Measurements from ENCODE around the gene KCNA5.

The KCNA5 gene

DNA sequence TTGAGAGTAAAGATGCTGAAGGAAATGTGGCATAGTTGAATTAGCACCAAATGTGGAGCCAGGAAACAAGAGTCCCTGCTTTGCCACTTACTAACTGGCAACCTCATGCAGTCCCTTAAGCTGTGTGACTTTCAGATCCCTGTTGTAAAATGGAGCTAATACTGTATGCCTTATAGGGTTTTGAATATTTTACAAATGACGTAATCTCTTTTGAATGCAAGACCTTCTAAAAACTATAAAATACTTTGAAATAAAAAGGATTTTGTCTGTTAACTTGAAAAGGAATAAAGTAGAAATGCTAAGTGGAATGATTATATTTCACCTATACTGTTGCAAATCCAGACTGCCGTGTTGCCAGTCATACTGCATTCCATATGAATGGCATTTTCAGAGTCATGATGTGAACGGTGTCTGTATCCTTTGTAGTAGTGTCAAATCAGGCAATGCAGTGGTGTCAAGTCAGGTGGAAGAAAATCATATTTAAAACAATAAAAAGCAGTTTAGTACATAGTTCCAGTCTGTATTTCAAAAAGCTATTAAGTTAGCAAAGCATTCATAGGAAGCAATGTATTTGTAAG is 21.3 kb downstream of the KCNA5 start:
- FAIRE-seq: no peak

DNA sequence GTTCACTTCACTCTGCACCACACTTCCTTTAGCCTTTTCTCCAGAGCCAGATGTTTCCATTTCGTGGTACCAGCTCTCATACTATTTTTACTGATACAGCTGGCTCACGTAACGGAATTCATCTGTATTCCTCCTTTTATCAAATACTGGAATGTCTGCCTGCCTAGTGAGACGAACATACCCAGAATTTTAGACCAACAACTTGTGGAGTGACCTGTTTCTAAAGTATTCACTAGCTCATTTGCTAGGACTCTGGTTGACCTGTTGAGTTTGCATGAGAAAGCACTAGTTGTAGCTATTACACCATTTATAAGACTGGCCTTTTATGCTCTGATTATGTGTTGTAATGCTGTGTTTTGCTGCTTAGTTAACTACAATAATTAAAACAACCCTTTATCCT is 22.6 kb downstream of the KCNA5 start:
- FAIRE-seq: no peak

DNA sequence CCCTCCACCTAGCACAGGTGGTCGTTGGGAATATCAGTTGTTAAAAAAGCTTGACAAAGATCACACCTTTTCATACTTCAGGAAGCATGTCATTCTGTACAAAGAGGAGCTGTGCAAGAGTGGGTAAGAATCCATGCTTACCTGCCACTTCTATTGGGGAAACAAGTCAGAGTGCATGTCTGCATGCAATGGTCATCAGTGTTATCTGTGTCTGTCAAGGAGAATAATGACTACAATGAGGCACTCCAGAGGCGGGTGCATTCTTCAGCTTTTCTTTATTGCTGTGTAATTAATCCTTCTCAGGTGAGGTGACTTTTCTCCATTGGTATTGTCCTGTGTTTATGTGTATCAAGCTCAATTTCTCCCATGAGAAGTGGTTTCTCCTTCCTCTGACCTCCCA is 24.4 kb downstream of the KCNA5 start:
- no peak for FAIRE-seq

DNA sequence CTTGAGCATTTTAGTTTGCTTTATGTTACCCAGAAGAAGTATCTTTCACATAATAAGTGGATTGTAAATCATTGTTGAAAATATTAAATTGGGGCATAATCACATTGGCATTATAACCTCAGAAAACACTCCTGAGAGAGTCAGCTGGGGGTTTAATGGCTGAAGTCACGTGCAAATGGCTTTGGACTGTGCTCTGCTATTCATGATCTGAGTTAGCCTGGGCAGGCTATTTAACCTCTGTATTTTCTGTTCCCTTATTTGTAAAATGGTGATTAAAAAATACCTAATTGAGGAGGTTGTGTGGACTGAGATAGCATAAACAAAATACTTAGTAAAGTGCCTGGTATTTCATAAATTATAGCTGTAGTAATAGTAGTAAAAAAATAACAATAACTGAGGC is 24.9 kb downstream of the KCNA5 start:
- no peak for FAIRE-seq

DNA sequence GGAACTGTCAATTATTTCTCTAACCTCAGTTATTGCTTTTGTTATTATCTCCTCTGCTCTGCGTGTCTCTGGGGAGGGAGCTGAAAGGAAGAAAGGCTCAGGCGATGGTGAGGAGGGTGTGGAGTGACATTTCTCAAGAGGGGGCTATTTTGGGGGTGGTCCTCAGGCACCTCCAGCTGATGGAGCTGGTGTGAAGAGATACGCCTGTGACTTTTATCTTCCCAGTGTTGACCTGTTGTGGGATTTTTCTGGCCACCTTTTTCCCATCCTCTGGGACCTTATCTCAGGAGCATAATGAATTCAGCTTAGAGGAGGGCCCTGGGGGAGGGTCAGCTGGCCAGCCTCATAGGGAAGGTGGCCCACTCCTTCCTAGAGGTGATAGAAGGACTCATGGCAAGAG is 26.4 kb downstream of the KCNA5 start:
- no peak for FAIRE-seq

DNA sequence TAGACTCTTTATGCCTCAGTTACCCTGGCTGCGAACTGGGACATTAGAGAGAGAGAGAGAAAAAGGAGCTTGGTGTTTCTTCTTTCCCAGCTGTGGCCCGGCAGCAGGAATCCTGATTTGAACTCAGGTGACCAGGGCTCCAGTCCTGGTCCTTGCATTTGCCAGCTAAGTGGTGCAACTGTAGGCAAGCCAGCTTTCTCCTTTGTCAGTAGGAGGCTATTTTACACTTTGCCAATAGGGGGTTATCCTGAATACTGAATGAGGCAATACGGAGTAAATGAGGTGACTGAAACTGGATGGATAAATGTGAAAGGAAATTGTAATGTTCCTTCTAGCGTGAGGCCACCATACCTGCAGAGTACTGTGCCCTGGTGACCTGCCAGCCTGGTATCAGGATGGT is 27.8 kb downstream of the KCNA5 start:
- no peak for FAIRE-seq

DNA sequence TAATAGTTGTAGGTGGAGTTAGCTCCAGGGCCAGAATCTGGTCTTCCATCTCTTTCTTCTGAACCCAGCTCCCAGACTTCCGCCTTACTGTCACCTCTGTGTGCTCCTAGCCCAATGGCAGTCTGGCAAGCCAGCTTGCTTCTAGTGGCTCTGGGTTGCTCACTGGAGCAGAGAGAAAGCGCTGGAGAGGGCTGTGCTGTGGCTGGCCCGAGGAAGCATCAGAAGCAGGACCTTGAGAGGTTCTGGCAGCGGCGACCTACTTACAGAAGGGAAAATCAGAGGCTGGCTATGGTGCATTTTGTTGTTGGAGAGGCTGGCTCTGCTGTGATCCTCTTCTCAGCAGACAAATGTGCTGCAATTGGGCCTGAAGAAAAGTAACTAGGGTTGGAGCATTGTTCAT is 28.6 kb downstream of the KCNA5 start:
- FAIRE-seq: no peak

DNA sequence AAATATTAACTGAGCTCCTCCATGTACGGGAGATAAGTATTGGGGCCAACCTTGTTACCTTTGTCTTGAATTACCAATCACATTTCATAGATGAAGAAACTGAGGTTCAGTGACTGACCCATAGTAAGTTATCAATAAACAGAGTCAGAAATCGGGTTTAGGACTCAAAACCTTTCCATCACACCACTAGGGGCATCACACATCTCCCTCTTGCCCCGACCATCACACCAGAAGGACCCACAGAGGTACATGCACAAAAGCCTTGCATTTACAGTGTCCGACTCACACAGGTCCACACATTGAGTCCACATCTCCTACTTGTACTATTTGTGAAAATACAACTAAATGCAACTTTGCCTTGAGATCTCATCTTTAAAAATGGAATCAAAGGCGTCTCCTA is 29.4 kb downstream of the KCNA5 start:
- no peak for FAIRE-seq

DNA sequence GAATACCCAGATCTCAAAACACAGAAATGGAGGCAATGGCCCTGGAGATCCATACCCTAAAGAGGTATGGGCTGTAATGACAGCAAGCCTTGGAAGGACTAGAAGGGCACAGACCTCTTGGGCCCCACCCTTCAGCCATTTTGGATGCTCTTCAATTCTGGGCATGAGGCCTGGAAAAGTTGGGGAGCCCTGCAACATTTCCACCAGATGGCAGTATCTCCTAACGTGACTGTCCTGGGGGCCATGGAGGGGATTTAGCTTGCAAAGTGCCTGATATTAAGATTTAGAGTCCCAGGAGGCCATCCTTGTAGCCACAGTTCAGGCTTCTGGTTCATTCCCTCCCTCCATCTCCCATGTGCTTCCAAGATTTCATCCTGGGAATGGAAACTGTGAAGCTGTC is 30.2 kb downstream of the KCNA5 start:
- no peak for FAIRE-seq

DNA sequence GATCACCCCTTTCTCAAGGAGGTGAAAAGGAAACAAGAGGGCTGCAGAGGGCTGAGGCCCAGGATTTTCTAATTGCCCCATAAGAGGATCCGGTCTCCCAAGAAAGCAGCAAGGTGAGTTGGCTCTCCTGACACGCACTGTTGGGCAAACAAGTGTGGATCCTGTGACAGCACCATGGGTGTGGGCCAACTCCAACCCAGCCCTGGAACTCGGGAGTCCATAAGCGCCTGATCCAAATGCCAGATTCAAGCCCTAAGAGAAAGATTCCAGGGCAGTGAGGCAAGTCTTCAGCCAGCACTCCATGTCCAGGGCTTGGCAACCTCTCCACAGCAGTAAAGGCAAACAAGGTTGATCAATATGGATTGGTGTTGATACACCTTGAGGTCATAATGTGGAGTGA is 33.1 kb downstream of the KCNA5 start:
- FAIRE-seq: no peak

DNA sequence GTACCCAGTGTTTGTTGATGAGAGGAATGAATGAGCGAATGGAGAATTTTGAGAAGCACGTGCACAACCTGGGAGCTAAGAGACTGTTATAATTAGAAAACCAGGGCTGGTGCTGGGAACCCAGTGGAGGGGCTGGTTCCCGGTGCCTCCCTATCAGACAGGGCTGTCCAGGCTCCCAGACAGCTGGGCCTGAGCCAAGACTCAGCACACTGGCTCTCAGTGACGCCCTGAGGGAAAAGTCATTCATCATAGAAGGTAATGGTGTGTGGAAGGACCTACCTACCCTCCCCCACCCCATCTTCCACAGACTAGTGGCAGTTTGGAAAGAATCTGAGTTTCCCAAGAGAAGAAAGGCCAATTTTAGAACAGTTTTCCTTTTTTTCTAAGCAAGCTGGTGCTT is 34.7 kb downstream of the KCNA5 start:
- FAIRE-seq: no peak

DNA sequence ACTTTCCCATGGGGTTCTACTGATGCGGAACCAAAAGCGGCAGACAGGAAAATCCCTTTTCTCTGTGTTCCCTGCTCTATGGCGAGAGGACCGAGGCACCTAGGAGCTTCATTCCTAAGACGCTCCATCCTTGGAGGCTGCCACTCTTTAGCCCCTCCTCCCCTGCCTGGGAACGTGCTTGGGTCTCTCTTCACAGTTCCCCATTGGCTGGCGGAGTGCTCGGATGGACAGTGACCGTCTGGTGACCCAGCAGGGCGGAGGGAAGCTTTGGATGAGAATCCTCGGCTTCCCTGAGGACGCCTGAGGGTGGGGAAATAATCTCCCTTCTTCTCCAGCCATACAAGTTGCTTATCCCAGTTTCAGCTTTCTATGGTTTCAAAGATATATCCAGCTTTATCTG is 37.3 kb downstream of the KCNA5 start:
- no peak for FAIRE-seq

DNA sequence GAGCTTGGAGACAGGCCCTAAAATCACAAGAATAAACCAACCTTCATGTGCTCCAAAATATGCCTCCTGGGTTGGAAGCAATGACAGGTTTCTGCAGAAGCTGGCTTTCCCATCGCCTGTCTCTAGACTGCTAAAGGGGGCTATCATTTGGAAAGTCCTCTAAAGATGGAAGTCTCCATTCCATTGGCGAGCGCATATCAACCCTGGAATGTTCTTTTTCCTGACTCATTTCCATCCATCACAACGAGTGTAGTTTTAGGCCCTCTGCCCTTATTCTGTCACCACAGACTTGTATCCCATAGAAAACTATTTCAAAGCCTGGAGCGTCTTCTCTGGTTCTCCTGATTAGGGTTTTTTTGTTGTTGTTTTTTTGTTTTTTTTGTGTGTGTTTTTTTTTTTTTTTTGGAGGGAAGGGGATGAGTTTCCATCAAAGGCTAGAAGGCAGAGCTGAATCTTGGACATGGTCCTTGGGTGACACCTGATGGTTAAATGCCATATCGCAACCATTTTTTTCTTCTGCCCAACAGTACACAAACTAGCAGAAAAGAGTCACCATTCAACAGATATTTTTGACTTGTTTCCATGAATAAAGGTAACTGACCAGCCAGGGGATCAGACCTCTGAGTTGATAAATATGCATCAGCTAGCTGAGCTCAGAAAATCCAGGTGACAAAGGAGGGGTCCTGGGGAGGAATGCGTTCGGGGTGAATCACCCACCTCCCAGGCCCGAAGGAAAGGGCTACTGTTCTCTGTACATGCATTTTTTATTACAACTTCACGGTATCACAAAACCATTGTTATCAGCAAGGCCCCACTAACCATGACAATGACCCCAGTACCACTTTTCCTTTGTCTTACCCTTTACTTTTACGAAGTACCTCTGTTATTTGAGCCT is 40.5 kb downstream of the KCNA5 start:
- FAIRE-seq: no peak

DNA sequence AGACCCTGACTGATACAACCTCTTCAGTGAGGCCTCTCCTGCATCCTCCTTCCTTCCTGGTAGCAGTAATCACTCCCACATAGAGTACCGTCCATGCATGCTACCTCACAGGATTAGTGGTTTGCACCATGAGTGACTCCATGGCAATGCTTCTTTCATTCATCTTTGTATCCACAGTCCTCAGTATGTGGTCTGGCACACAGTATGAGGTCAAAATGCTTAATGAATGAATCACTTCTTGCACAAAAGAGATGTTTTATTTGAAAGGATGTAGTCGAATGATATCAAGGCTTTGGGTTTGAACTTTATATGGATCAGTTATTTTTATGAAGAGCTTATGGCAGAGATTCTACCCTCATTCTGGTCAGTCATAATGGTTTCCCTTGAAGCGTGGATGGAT is 42.2 kb downstream of the KCNA5 start:
- no peak for FAIRE-seq

DNA sequence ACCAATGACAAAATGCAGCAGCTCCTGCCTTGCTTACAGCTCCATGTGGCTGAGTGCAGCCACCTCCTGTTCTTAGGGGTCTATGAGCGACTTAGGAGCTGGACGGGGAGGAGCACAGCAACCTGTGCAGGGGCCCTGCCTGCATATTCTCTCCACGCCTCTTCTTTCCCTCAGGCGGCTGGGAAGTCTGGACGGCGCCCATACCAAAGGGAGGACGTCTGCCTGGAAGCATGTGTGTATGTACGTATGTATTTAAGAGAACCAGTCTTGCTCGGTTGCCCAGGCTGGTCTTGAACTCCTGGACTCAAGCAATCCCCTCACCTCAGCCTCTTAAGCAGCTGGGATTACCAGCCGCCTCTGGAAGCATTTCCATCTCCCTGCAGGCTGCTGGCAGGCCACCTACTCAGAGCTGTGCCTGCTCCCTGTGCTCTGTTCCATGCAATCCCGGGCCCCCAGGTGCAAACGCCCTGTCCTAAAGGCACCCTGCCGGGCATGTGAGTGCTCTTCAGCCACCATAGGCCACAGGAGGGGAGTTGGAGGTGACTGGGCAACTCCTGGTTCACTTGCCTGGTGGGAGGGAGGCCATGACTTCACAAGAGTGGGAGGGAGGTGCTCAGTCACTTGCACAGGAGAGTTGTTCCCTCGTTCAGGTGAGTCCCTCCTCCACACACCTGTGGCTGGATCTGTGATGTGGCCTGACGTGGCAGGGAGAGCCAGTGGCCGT is 44.3 kb downstream of the KCNA5 start:
- no peak for FAIRE-seq

DNA sequence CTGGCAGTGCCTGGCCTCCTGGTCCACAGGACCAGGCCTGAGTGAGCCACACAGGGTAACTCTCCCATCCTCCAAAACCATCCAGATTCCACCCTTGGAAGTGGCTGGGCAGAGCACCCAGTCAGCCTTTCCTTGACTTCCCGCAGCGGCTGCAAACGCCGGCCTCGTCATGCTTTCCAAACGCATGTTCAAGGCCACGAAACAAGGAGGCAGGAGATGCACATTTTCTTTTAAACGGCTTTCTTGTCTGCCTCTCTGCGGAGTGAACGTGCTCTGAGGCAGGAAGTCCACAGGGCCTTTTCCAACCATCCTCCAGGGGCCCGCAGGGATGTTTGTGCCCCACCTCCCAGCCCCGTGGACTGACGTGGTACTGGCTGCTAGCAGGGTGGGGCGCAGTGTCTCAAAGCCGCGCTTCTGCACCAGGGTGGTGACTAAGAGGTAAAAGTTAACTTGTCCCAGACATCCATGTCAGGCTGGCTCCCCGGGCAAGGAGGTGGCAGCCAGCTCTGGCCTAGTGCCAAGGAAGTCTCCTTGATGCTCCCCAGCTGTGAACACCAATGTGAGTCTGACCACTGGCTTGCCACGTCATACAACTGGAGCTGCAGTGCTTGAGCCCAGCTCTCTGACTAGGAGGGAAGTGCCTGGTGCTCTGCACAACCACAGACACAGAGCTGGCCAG is 45.0 kb downstream of the KCNA5 start:
- no peak for FAIRE-seq

DNA sequence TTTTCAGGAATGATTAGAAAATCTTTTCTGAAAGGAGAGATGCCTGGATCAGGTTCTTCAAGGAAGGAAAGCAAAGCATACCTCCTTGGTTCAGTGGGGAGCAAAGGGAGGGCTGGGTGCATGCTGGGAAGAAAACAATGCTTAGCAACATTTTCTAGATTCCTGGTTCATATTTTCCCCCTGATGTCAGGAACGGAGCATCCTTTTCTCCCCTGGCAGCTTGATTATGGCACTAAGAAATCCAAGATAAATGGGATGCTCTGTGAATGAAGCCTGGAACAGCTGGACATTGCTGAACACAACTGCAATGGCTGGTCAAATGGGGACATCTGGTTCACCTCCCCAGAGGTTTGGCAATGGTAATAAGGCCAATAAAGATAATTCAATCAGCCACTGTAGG is 50.9 kb downstream of the KCNA5 start:
- FAIRE-seq: no peak

DNA sequence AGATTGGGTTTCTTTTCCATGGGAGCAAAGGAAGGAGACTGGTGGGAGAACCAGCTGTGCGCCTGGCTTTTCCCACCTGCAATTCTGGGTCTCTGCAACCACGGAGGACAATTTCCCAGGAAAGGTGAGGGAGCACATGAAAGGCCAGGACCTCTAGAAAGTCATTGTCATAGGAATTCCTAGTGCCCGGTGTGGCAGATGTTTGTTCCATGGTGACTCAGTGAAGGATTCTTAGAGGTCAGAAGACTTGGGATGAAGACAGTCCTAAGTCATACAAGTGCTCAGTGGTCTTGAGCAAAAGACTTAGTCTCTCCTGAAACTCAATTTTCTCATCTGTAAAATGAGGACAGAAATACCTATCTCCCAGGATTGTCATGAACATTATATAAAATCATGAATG is 51.3 kb downstream of the KCNA5 start:
- no peak for FAIRE-seq

Measured in colon (tissue), 2 donors.